Body of pancreas (tissue), 4 donors: ENCODE data around the gene TXNDC11.

Experiments
- POLR2A ChIP-seq, 3 donors: fragments of 450-650 bp; IDR thresholded peaks; one replicate each; pipeline ENCODE4 v1.6.1; 2016; ENCODE audit warnings: antibody characterized with exemption in 3 of 3, mild to moderate bottlenecking in 2 of 3
- TF ChIP-seq, protein P1 (sequence below), 7 experiments: fragments of 450-650 bp in 4 of 7; fragments of 200-600 bp in 3 of 7; sonication (generic) in 3 of 7; IDR thresholded peaks; one replicate each; pipeline ENCODE4 v1.5.1; 2016 to 2019; ENCODE audit warnings: antibody characterized with exemption in 7 of 7

DNA sequence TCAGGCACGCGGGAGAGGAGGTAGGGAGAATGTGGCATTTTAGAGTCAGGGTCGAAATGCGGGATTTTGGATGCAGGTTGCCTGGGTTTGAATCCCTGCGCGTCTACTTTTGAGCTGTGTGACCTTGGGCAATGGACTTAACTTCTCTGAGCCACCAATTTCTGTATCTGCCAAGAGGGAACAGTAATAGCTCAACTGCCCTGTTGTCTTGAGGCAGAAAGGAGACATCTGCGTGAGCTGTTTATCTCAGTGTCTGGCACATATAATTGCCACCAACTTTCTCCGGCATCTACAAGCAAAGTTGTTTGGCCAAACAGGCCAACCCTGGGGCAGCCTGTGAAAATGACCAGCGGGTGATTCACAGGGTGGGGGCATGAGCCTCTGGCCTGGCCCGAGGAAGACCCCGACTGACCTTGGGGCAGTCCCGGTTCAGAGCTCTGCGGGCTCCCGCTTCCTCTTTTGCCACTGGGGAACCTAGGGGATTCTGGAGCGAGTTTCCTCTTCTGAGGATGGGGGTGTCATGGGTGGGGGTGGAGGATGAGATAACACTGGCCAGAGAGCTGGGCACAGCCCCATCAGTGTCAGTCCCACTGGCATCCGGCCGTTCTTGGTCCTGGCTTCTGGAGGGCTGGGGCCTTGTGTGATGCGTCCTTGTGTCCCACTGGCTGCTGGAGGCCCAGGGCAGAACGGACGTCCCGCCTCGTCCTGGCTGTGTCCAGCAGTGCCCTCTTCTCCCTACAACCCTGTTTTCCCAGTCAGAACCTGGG is 73.1 kb downstream of the TXNDC11 start:
- TF ChIP-seq, protein P1, sequence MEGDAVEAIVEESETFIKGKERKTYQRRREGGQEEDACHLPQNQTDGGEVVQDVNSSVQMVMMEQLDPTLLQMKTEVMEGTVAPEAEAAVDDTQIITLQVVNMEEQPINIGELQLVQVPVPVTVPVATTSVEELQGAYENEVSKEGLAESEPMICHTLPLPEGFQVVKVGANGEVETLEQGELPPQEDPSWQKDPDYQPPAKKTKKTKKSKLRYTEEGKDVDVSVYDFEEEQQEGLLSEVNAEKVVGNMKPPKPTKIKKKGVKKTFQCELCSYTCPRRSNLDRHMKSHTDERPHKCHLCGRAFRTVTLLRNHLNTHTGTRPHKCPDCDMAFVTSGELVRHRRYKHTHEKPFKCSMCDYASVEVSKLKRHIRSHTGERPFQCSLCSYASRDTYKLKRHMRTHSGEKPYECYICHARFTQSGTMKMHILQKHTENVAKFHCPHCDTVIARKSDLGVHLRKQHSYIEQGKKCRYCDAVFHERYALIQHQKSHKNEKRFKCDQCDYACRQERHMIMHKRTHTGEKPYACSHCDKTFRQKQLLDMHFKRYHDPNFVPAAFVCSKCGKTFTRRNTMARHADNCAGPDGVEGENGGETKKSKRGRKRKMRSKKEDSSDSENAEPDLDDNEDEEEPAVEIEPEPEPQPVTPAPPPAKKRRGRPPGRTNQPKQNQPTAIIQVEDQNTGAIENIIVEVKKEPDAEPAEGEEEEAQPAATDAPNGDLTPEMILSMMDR (IDR thresholded peaks at IDR 0.05): no peak
- TF ChIP-seq POLR2A (IDR thresholded peaks at IDR 0.05): no peak
